SK-N-MC (cell line): ENCODE results near the gene DOCK8.

ENCODE experiments used
- DNase-seq: peaks from one replicate; pipeline ENCODE4 v3.0.0-alpha.2; 2011; ENCODE audit warnings: low read depth, low spot score
- H3K27ac ChIP-seq: fragments of 200-600 bp; sonication (generic); 2 replicates; pipeline ENCODE4 v1.5.1; 2016; ENCODE audit warnings: mixed run types
- H3K36me3 ChIP-seq: fragments of 200-600 bp; sonication (generic); 2 replicates; pipeline ENCODE4 v1.6.1; 2017; ENCODE audit warnings: antibody characterized with exemption, low read length, mixed read lengths; ENCODE audit not compliant: insufficient read depth
- H3K4me3 ChIP-seq: fragments of 200-600 bp; sonication (generic); 2 replicates; pipeline ENCODE4 v1.5.1; 2016
- H3K9ac ChIP-seq: fragments of 200-600 bp; sonication (generic); 2 replicates; pipeline ENCODE4 v1.8.0; 2017; ENCODE audit warnings: mixed run types, mixed read lengths; ENCODE audit not compliant: insufficient read length
- H3K9me3 ChIP-seq: fragments of 200-600 bp; sonication (generic); 2 replicates; pipeline ENCODE4 v1.6.1; 2017; ENCODE audit warnings: low read depth, mild to moderate bottlenecking, antibody characterized with exemption, low read length, moderate library complexity, mixed read lengths
- EZH2 ChIP-seq: fragments of 200-600 bp; sonication (generic); IDR thresholded peaks from one replicate; pipeline ENCODE4 v1.6.1; 2017; ENCODE audit warnings: antibody characterized with exemption
- FOXP2 ChIP-seq: optimal IDR thresholded peaks from 2 replicates; pipeline ENCODE3; 2011; ENCODE audit warnings: mild to moderate bottlenecking, moderate library complexity; ENCODE audit not compliant: insufficient read depth; ENCODE audit errors: extremely low read length, control extremely low read depth
- POLR2AphosphoS5 ChIP-seq: IDR thresholded peaks from 2 replicates; pipeline ENCODE4 v1.6.1; 2012; ENCODE audit warnings: mild to moderate bottlenecking, low read depth, low read length, borderline replicate concordance

The DOCK8 gene

GRCh38 chr9:338602-339001, 123.9 kb downstream of the DOCK8 start:
- Histone ChIP-seq H3K27ac (no peak overlapping the region), H3K9ac (no peak overlapping the region), H3K9me3 (no peaks in the 10 kb centered on the region), H3K4me3 (no peak overlapping the region), H3K36me3 (no peaks in the 10 kb centered on the region)
- no peak for TF ChIP-seq FOXP2
- TF ChIP-seq EZH2: no peak
- no peak for TF ChIP-seq POLR2AphosphoS5
- no peak for DNase-seq

- Histone ChIP-seq H3K4me3 (no peak overlapping the region), H3K9ac (no peak overlapping the region), H3K9me3 (no peaks in the 10 kb centered on the region), H3K36me3 (no peaks in the 10 kb centered on the region), H3K27ac (no peak overlapping the region)
- TF ChIP-seq EZH2: no peak
- TF ChIP-seq POLR2AphosphoS5: no peak
- TF ChIP-seq FOXP2: no peak
- DNase-seq: no peak
These were observed 127.2 kb downstream of the DOCK8 start for GRCh38 chr9:341634-342421.

GRCh38 chr9:343773-344172, 129.1 kb downstream of the DOCK8 start:
- Histone ChIP-seq H3K27ac (no peak overlapping the region), H3K9ac (no peak overlapping the region), H3K36me3 (no peaks in the 10 kb centered on the region), H3K4me3 (no peak overlapping the region), H3K9me3 (no peaks in the 10 kb centered on the region)
- TF ChIP-seq POLR2AphosphoS5: no peak
- TF ChIP-seq FOXP2: no peak
- TF ChIP-seq EZH2: no peak
- DNase-seq: no peak

- H3K9me3 ChIP-seq: no peaks in the 10 kb centered on the region
- no peaks in the 10 kb centered on the region for H3K36me3 ChIP-seq
- TF ChIP-seq EZH2: no peak
- TF ChIP-seq FOXP2: no peak
- TF ChIP-seq POLR2AphosphoS5: no peak
- H3K27ac ChIP-seq: no peak overlapping the region
- H3K4me3 ChIP-seq: no peak overlapping the region
- H3K9ac ChIP-seq: no peak overlapping the region
- DNase-seq: no peak
These were observed 131.5 kb downstream of the DOCK8 start for GRCh38 chr9:346111-346571.

- H3K9me3 ChIP-seq: no peaks in the 10 kb centered on the region
- H3K4me3 ChIP-seq: no peak overlapping the region
- no peak overlapping the region for H3K27ac ChIP-seq
- peak; percentile 18 for DNase-seq
- no peak overlapping the region for H3K9ac ChIP-seq
- TF ChIP-seq FOXP2: no peak
- TF ChIP-seq EZH2: no peak
- no peak for TF ChIP-seq POLR2AphosphoS5
- no peaks in the 10 kb centered on the region for H3K36me3 ChIP-seq
These were observed 133.1 kb downstream of the DOCK8 start for GRCh38 chr9:347667-348292.

- no peak overlapping the region for H3K4me3 ChIP-seq
- H3K27ac ChIP-seq: no peak overlapping the region
- no peaks in the 10 kb centered on the region for H3K36me3 ChIP-seq
These were observed 135.7 kb downstream of the DOCK8 start for GRCh38 chr9:350384-350783.

GRCh38 chr9:351916-352315, 137.3 kb downstream of the DOCK8 start:
- no peaks in the 10 kb centered on the region for H3K9me3 ChIP-seq
- H3K36me3 ChIP-seq: no peaks in the 10 kb centered on the region
- DNase-seq: no peak
- no peak overlapping the region for H3K27ac ChIP-seq
- TF ChIP-seq FOXP2 (no peak), EZH2 (no peak), POLR2AphosphoS5 (no peak)
- H3K9ac ChIP-seq: no peak overlapping the region
- no peak overlapping the region for H3K4me3 ChIP-seq

More at GRCh38 chr9:350384-350783, 135.7 kb downstream of the DOCK8 start:
- Histone ChIP-seq H3K9me3 (no peaks in the 10 kb centered on the region), H3K9ac (no peak overlapping the region)
- no peak for TF ChIP-seq FOXP2
- no peak for TF ChIP-seq POLR2AphosphoS5
- TF ChIP-seq EZH2: no peak
- DNase-seq: no peak

GRCh38 chr9:353077-353476, 138.4 kb downstream of the DOCK8 start:
- no peak overlapping the region for H3K4me3 ChIP-seq

GRCh38 chr9:354453-354852, 139.8 kb downstream of the DOCK8 start:
- H3K9me3 ChIP-seq: no peaks in the 10 kb centered on the region
- no peak overlapping the region for H3K9ac ChIP-seq
- no peaks in the 10 kb centered on the region for H3K36me3 ChIP-seq
- no peak for TF ChIP-seq EZH2
- TF ChIP-seq POLR2AphosphoS5: no peak
- TF ChIP-seq FOXP2: no peak
- H3K4me3 ChIP-seq: no peak overlapping the region
- H3K27ac ChIP-seq: no peak overlapping the region
- DNase-seq: no peak

More at GRCh38 chr9:353077-353476, 138.4 kb downstream of the DOCK8 start:
- no peaks in the 10 kb centered on the region for H3K9me3 ChIP-seq
- no peak for DNase-seq
- H3K27ac ChIP-seq: no peak overlapping the region
- H3K9ac ChIP-seq: no peak overlapping the region
- TF ChIP-seq EZH2: no peak
- no peak for TF ChIP-seq POLR2AphosphoS5
- TF ChIP-seq FOXP2: no peak
- no peaks in the 10 kb centered on the region for H3K36me3 ChIP-seq
